ENCODE measurements around the gene CARMIL1.
"Not testable (repeated sequence)": the region's sequence is repeated elsewhere in the genome, so short reads cannot be mapped to it uniquely, and the experiment has no call there.

The CARMIL1 gene

GRCh38 chr6:25295651-25296050 lies 16.5 kb downstream of the CARMIL1 start:
- Histone ChIP-seq H3K4me3 (ENCODE audit: low read length) (no peak overlapping the region), H3K27ac (ENCODE audit: low read depth, low read length) (no peak overlapping the region)
- 100% methylated on average over 1 of the region's 1 CpG for WGBS

GRCh38 chr6:25296217-25296905 lies 17.2 kb downstream of the CARMIL1 start:
- peaks cover 16% of the 10 kb centered on the region for H3K4me1 ChIP-seq (ENCODE audit: insufficient read depth, low read length)
- 97% methylated on average over 2 of the region's 2 CpGs for WGBS
- H3K9ac ChIP-seq (ENCODE audit: low read depth, low read length): no peak overlapping the region
- no peak overlapping the region for H3K4me3 ChIP-seq (ENCODE audit: low read length)
- H3K27ac ChIP-seq (ENCODE audit: low read depth, low read length): no peak overlapping the region
- H3K27me3 ChIP-seq (ENCODE audit: insufficient read depth, low read length): no peaks in the 10 kb centered on the region
- H3K36me3 ChIP-seq (ENCODE audit: insufficient read depth, low read length): no peaks in the 10 kb centered on the region
- H3K9me3 ChIP-seq (ENCODE audit: insufficient read depth, low read depth, low read length): no peaks in the 10 kb centered on the region

More at GRCh38 chr6:25295651-25296050, 16.5 kb downstream of the CARMIL1 start:
- Histone ChIP-seq H3K9ac (ENCODE audit: low read depth, low read length) (no peak overlapping the region), H3K27me3 (ENCODE audit: insufficient read depth, low read length) (no peaks in the 10 kb centered on the region), H3K4me1 (ENCODE audit: insufficient read depth, low read length) (peaks cover 9% of the 10 kb centered on the region), H3K36me3 (ENCODE audit: insufficient read depth, low read length) (no peaks in the 10 kb centered on the region), H3K9me3 (ENCODE audit: insufficient read depth, low read depth, low read length) (no peaks in the 10 kb centered on the region)

GRCh38 chr6:25297039-25297441 lies 17.9 kb downstream of the CARMIL1 start:
- Histone ChIP-seq H3K9me3 (ENCODE audit: insufficient read depth, low read depth, low read length) (no peaks in the 10 kb centered on the region), H3K4me1 (ENCODE audit: insufficient read depth, low read length) (peaks cover 19% of the 10 kb centered on the region), H3K36me3 (ENCODE audit: insufficient read depth, low read length) (no peaks in the 10 kb centered on the region), H3K9ac (ENCODE audit: low read depth, low read length) (no peak overlapping the region), H3K27me3 (ENCODE audit: insufficient read depth, low read length) (no peaks in the 10 kb centered on the region), H3K27ac (ENCODE audit: low read depth, low read length) (no peak overlapping the region), H3K4me3 (ENCODE audit: low read length) (no peak overlapping the region)
- 92% methylated on average over 1 of the region's 2 CpGs for WGBS

- Histone ChIP-seq H3K4me1 (ENCODE audit: insufficient read depth, low read length) (peaks cover 19% of the 10 kb centered on the region), H3K9me3 (ENCODE audit: insufficient read depth, low read depth, low read length) (no peaks in the 10 kb centered on the region), H3K4me3 (ENCODE audit: low read length) (no peak overlapping the region), H3K27me3 (ENCODE audit: insufficient read depth, low read length) (no peaks in the 10 kb centered on the region), H3K27ac (ENCODE audit: low read depth, low read length) (no peak overlapping the region), H3K9ac (ENCODE audit: low read depth, low read length) (no peak overlapping the region), H3K36me3 (ENCODE audit: insufficient read depth, low read length) (no peaks in the 10 kb centered on the region)
- WGBS: 98% methylated on average over 2 of the region's 3 CpGs
Observed at GRCh38 chr6:25297823-25298522, 18.8 kb downstream of the CARMIL1 start.

- not testable (repeated sequence) for H3K27ac ChIP-seq (ENCODE audit: low read depth, low read length); H3K36me3 ChIP-seq (ENCODE audit: insufficient read depth, low read length); H3K9me3 ChIP-seq (ENCODE audit: insufficient read depth, low read depth, low read length); H3K4me3 ChIP-seq (ENCODE audit: low read length); H3K27me3 ChIP-seq (ENCODE audit: insufficient read depth, low read length); H3K9ac ChIP-seq (ENCODE audit: low read depth, low read length)
- peaks cover 24% of the 10 kb centered on the region for H3K4me1 ChIP-seq (ENCODE audit: insufficient read depth, low read length)
- 93% methylated on average over 8 of the region's 8 CpGs for WGBS
Observed at GRCh38 chr6:25298523-25298865, 19.3 kb downstream of the CARMIL1 start.

- H3K9me3 ChIP-seq (ENCODE audit: insufficient read depth, low read depth, low read length): no peaks in the 10 kb centered on the region
- WGBS: 90% methylated on average over 3 of the region's 3 CpGs
- no peak overlapping the region for H3K4me3 ChIP-seq (ENCODE audit: low read length)
- no peak overlapping the region for H3K9ac ChIP-seq (ENCODE audit: low read depth, low read length)
- peaks cover 29% of the 10 kb centered on the region for H3K4me1 ChIP-seq (ENCODE audit: insufficient read depth, low read length)
- no peaks in the 10 kb centered on the region for H3K27me3 ChIP-seq (ENCODE audit: insufficient read depth, low read length)
- no peaks in the 10 kb centered on the region for H3K36me3 ChIP-seq (ENCODE audit: insufficient read depth, low read length)
- no peak overlapping the region for H3K27ac ChIP-seq (ENCODE audit: low read depth, low read length)
Observed at GRCh38 chr6:25301362-25301761, 22.2 kb downstream of the CARMIL1 start.

GRCh38 chr6:25302151-25302550 lies 23.0 kb downstream of the CARMIL1 start:
- WGBS: 83% methylated on average over 1 of the region's 1 CpG
- Histone ChIP-seq H3K4me1 (ENCODE audit: insufficient read depth, low read length) (peaks cover 29% of the 10 kb centered on the region), H3K9ac (ENCODE audit: low read depth, low read length) (no peak overlapping the region), H3K4me3 (ENCODE audit: low read length) (no peak overlapping the region), H3K36me3 (ENCODE audit: insufficient read depth, low read length) (no peaks in the 10 kb centered on the region), H3K27me3 (ENCODE audit: insufficient read depth, low read length) (no peaks in the 10 kb centered on the region), H3K27ac (ENCODE audit: low read depth, low read length) (no peak overlapping the region), H3K9me3 (ENCODE audit: insufficient read depth, low read depth, low read length) (no peaks in the 10 kb centered on the region)

- Histone ChIP-seq H3K9ac (ENCODE audit: low read depth, low read length) (no peak overlapping the region), H3K9me3 (ENCODE audit: insufficient read depth, low read depth, low read length) (no peaks in the 10 kb centered on the region), H3K36me3 (ENCODE audit: insufficient read depth, low read length) (no peaks in the 10 kb centered on the region), H3K4me3 (ENCODE audit: low read length) (no peak overlapping the region), H3K27me3 (ENCODE audit: insufficient read depth, low read length) (no peaks in the 10 kb centered on the region), H3K27ac (ENCODE audit: low read depth, low read length) (no peak overlapping the region), H3K4me1 (ENCODE audit: insufficient read depth, low read length) (peaks cover 29% of the 10 kb centered on the region)
- 87% methylated on average over 6 of the region's 6 CpGs for WGBS
Observed at GRCh38 chr6:25302677-25303128, 23.5 kb downstream of the CARMIL1 start.

- Histone ChIP-seq H3K4me1 (ENCODE audit: insufficient read depth, low read length) (peaks cover 29% of the 10 kb centered on the region), H3K9ac (ENCODE audit: low read depth, low read length) (no peak overlapping the region), H3K4me3 (ENCODE audit: low read length) (no peak overlapping the region), H3K27me3 (ENCODE audit: insufficient read depth, low read length) (no peaks in the 10 kb centered on the region), H3K36me3 (ENCODE audit: insufficient read depth, low read length) (no peaks in the 10 kb centered on the region), H3K9me3 (ENCODE audit: insufficient read depth, low read depth, low read length) (no peaks in the 10 kb centered on the region), H3K27ac (ENCODE audit: low read depth, low read length) (no peak overlapping the region)
- WGBS: 100% methylated on average over 1 of the region's 1 CpG
Observed at GRCh38 chr6:25303254-25303653, 24.1 kb downstream of the CARMIL1 start.

GRCh38 chr6:25306379-25306778 lies 27.2 kb downstream of the CARMIL1 start:
- Histone ChIP-seq H3K4me3 (ENCODE audit: low read length) (no peak overlapping the region), H3K9ac (ENCODE audit: low read depth, low read length) (no peak overlapping the region), H3K4me1 (ENCODE audit: insufficient read depth, low read length) (peaks cover 24% of the 10 kb centered on the region), H3K27ac (ENCODE audit: low read depth, low read length) (no peak overlapping the region), H3K27me3 (ENCODE audit: insufficient read depth, low read length) (no peaks in the 10 kb centered on the region), H3K36me3 (ENCODE audit: insufficient read depth, low read length) (no peaks in the 10 kb centered on the region), H3K9me3 (ENCODE audit: insufficient read depth, low read depth, low read length) (no peaks in the 10 kb centered on the region)
- 98% methylated on average over 2 of the region's 2 CpGs for WGBS

GRCh38 chr6:25307805-25308494 lies 28.8 kb downstream of the CARMIL1 start:
- no peak overlapping the region for H3K4me3 ChIP-seq (ENCODE audit: low read length)
- H3K9me3 ChIP-seq (ENCODE audit: insufficient read depth, low read depth, low read length): no peaks in the 10 kb centered on the region
- no peaks in the 10 kb centered on the region for H3K36me3 ChIP-seq (ENCODE audit: insufficient read depth, low read length)
- 98% methylated on average over 4 of the region's 4 CpGs for WGBS
- H3K27me3 ChIP-seq (ENCODE audit: insufficient read depth, low read length): no peaks in the 10 kb centered on the region
- no peak overlapping the region for H3K9ac ChIP-seq (ENCODE audit: low read depth, low read length)
- H3K27ac ChIP-seq (ENCODE audit: low read depth, low read length): no peak overlapping the region
- peaks cover 30% of the 10 kb centered on the region for H3K4me1 ChIP-seq (ENCODE audit: insufficient read depth, low read length)
